SK-N-SH treated with all-trans-retinoic acid at 6 μM for 48 hours (cell line): Measurements from ENCODE around the gene TBCD.

Experiments used
- ATAC-seq: fragments of 200-7000 bp; cut with Tn5 transposase; 3 replicates; pipeline ENCODE4 v1.9.1; 2020; ENCODE audit warnings: mild to moderate bottlenecking, moderate library complexity
- ARNTL ChIP-seq: fragments of 450-650 bp; formaldehyde crosslinking; IDR thresholded peaks from 2 replicates; pipeline ENCODE4 v1.5.0; 2020; ENCODE audit warnings: low read depth, mild to moderate bottlenecking, moderate library complexity, borderline replicate concordance
- BACH2 ChIP-seq: fragments of 250-450 bp; sonication (Bioruptor Pico); IDR thresholded peaks from 2 replicates; pipeline ENCODE4 v1.9.0; 2021; ENCODE audit warnings: mild to moderate bottlenecking, borderline replicate concordance
- CSDC2 ChIP-seq: fragments of 250-450 bp; sonication (Bioruptor Pico); IDR thresholded peaks from 2 replicates; pipeline ENCODE4 v1.5.0; 2020; ENCODE audit warnings: mild to moderate bottlenecking, moderate library complexity
- CSRNP3 ChIP-seq: fragments of 250-450 bp; sonication (Bioruptor Pico); IDR thresholded peaks from 2 replicates; pipeline ENCODE4 v1.5.1; 2021; ENCODE audit warnings: mild to moderate bottlenecking, moderate library complexity
- ESRRG ChIP-seq: fragments of 250-450 bp; sonication (Bioruptor Pico); IDR thresholded peaks from 2 replicates; pipeline ENCODE4 v1.6.1; 2021; ENCODE audit warnings: mild to moderate bottlenecking
- ISL1 ChIP-seq: fragments of 250-450 bp; sonication (Bioruptor Pico); IDR thresholded peaks from 2 replicates; pipeline ENCODE4 v2.1.2; 2022; ENCODE audit warnings: mild to moderate bottlenecking, moderate library complexity
- OSR1 ChIP-seq: fragments of 250-450 bp; sonication (Bioruptor Pico); IDR thresholded peaks from 2 replicates; pipeline ENCODE4 v1.8.0; 2022; ENCODE audit warnings: moderate library complexity, mild to moderate bottlenecking, inconsistent platforms
- PATZ1 ChIP-seq: fragments of 250-450 bp; sonication (Bioruptor Pico); IDR thresholded peaks from 2 replicates; pipeline ENCODE4 v1.8.0; 2020; ENCODE audit warnings: mild to moderate bottlenecking, moderate library complexity, borderline replicate concordance
- POU6F1 ChIP-seq: fragments of 250-450 bp; sonication (Bioruptor Pico); IDR thresholded peaks from 2 replicates; pipeline ENCODE4 v1.8.0; 2021; ENCODE audit warnings: low read depth, mild to moderate bottlenecking, moderate library complexity, borderline replicate concordance
- PPARA ChIP-seq: fragments of 250-450 bp; sonication (Bioruptor Pico); IDR thresholded peaks from 2 replicates; pipeline ENCODE4 v1.5.0; 2020; ENCODE audit warnings: mild to moderate bottlenecking, borderline replicate concordance
- RARB ChIP-seq: fragments of 250-450 bp; sonication (Bioruptor Pico); IDR thresholded peaks from 2 replicates; pipeline ENCODE4 v1.8.0; 2021; ENCODE audit warnings: mild to moderate bottlenecking, moderate library complexity
- SNAI2 ChIP-seq: fragments of 250-450 bp; sonication (Bioruptor Pico); IDR thresholded peaks from 2 replicates; pipeline ENCODE4 v1.5.0; 2020; ENCODE audit warnings: mild to moderate bottlenecking, moderate library complexity
- TCF4 ChIP-seq: fragments of 250-450 bp; sonication (Bioruptor Pico); IDR thresholded peaks from 2 replicates; pipeline ENCODE4 v1.8.0; 2021; ENCODE audit warnings: mild to moderate bottlenecking, moderate library complexity, borderline replicate concordance
- TOX ChIP-seq: fragments of 250-450 bp; sonication (Bioruptor Pico); IDR thresholded peaks from 2 replicates; pipeline ENCODE4 v1.8.0; 2021; ENCODE audit warnings: mild to moderate bottlenecking, moderate library complexity, borderline replicate concordance
- TSHZ2 ChIP-seq: fragments of 250-450 bp; sonication (Bioruptor Pico); IDR thresholded peaks from 2 replicates; pipeline ENCODE4 v1.5.0; 2020; ENCODE audit warnings: mild to moderate bottlenecking, moderate library complexity
- ZC3H10 ChIP-seq: fragments of 250-450 bp; sonication (Bioruptor Pico); IDR thresholded peaks from 2 replicates; pipeline ENCODE4 v1.5.1; 2021; ENCODE audit warnings: mild to moderate bottlenecking, moderate library complexity
- ZNF565 ChIP-seq: fragments of 450-650 bp; formaldehyde crosslinking; conservative IDR thresholded peaks from 2 replicates; pipeline ENCODE4 v1.5.0; 2020; ENCODE audit warnings: low read depth, mild to moderate bottlenecking, moderate library complexity
- ZNF70 ChIP-seq: fragments of 450-650 bp; formaldehyde crosslinking; IDR thresholded peaks from 2 replicates; pipeline ENCODE4 v1.5.0; 2020; ENCODE audit warnings: mild to moderate bottlenecking, moderate library complexity
- ZNF8 ChIP-seq: fragments of 450-650 bp; formaldehyde crosslinking; IDR thresholded peaks from 2 replicates; pipeline ENCODE4 v1.5.0; 2020; ENCODE audit warnings: mild to moderate bottlenecking, moderate library complexity

Gene TBCD

GRCh38 chr17:82779541-82779940 is 27.7 kb downstream of the TBCD start:
- ATAC-seq = no peak
- TF ChIP-seq ARNTL (CRISPR knock-in tag) (no peak), ESRRG (no peak), ZC3H10 (CRISPR knock-in tag) (no peak), OSR1 (no peak), CSRNP3 (CRISPR knock-in tag) (no peak), ISL1 (CRISPR knock-in tag) (no peak), CSDC2 (no peak), ZNF565 (no peak), TOX (CRISPR knock-in tag) (no peak), ZNF70 (no peak), BACH2 (no peak), TCF4 (CRISPR knock-in tag) (no peak), PPARA (CRISPR knock-in tag) (no peak), ZNF8 (CRISPR knock-in tag) (no peak), PATZ1 (no peak), RARB (CRISPR knock-in tag) (no peak)

GRCh38 chr17:82780195-82780594 is 28.3 kb downstream of the TBCD start:
- no peak for ATAC-seq
- TF ChIP-seq BACH2 = no peak

GRCh38 chr17:82780971-82781893 is 29.4 kb downstream of the TBCD start:
- ATAC-seq = peak; percentile 60
- TF ChIP-seq PATZ1 = no peak
- no peak for TF ChIP-seq ZNF8 (CRISPR knock-in tag)
- TF ChIP-seq POU6F1 (CRISPR knock-in tag) = no peak
- no peak for TF ChIP-seq CSRNP3 (CRISPR knock-in tag)
- no peak for TF ChIP-seq SNAI2 (CRISPR knock-in tag)
- no peak for TF ChIP-seq ARNTL (CRISPR knock-in tag)
- TF ChIP-seq TSHZ2 (CRISPR knock-in tag) = no peak
- TF ChIP-seq ZNF70 = no peak
- TF ChIP-seq OSR1 = no peak
- no peak for TF ChIP-seq RARB (CRISPR knock-in tag)
- no peak for TF ChIP-seq CSDC2
- TF ChIP-seq ZNF565 = no peak
- no peak for TF ChIP-seq TOX (CRISPR knock-in tag)
